Islet precursor cell (in vitro differentiated cells): ENCODE results near the gene ANKMY1.
A peak's percentile ranks its signal among the peaks of the same experiment; 100 is the strongest.

Experiments used
- DNase-seq: peaks from one replicate; pipeline ENCODE4 v3.0.0-alpha.2; 2018

ANKMY1 gene

DNA sequence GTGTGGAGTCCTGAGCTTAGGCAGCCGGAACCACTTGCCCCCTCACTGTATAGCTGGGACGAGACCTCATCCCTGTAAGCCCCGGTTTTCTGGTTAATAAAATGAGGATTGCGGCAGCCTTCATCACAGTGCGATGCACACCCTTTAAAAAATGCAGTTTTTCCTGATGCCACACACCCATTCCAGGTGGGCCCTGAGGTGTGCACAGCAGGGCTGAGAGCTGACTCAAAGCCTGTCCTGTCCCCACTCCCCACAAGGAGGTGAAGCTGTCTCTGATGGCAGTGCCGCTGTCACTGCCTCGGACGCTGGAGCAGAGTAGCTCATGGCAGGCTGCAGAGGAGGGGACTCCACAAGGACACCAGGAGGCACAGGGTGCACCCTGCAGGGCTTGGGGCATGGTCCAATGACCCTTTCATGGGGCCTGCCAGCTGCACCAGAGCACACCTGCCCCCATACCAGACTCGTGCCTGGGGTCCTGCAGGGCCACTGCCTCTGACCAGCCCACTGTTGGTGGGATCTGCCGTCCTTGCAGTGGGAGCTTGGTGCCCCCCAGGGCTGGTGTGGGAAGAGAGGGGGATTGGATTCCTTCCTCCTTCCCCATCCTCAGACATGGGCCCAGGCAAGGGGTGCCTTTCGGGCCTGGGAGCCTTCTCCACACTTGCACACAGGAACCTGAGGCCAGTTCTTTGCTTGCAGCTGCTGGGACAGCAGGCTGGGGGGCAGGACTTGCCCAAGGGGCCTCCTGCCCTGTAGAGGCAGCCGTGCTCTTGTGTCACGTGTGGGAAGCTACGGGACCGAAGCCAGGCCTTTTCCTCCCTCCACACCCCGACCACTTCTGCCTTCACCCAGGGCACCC lies 99.5 kb downstream of the ANKMY1 start:
- DNase-seq: no peak

DNA sequence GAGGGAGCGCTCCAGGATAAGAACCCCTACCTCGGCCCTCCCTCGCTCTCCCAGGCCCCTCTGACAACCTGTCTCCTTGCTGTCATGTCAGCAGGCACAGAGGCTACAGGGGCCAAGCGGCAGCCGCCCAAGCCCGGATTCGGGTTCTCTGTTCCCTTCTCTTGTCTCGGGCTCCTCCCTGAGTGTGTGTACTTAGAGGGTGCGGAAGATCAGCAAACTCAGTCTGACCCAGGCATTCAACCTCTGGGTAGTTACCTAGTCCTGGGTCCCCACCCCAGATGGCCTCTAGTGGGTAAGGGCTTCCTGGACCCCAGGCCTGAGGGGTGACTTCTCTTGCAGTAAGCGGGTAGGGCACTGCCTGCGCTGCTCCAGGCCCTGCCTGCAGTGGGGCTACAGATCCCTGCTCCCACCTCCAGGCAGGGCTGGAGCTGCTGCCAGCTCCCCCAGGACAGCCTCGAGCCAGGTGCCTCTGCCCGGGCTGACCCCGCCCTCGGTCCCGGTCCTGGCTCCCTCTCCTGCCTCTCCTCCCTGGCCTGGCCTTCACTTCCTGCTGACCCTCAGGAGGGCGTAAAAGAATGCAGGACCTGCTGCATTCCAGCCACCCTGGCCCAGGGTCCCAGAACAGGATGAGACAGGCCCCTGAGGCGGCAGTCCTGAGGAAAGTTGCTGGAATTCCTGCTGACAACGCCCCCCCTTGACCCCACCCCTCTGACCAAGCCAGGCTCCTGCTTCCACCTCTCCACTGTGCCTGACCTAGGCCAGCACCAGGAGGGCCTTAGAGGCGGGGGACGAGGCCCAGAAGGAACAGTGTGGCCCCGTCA lies 100.4 kb downstream of the ANKMY1 start:
- peak; percentile 99 for DNase-seq

DNA sequence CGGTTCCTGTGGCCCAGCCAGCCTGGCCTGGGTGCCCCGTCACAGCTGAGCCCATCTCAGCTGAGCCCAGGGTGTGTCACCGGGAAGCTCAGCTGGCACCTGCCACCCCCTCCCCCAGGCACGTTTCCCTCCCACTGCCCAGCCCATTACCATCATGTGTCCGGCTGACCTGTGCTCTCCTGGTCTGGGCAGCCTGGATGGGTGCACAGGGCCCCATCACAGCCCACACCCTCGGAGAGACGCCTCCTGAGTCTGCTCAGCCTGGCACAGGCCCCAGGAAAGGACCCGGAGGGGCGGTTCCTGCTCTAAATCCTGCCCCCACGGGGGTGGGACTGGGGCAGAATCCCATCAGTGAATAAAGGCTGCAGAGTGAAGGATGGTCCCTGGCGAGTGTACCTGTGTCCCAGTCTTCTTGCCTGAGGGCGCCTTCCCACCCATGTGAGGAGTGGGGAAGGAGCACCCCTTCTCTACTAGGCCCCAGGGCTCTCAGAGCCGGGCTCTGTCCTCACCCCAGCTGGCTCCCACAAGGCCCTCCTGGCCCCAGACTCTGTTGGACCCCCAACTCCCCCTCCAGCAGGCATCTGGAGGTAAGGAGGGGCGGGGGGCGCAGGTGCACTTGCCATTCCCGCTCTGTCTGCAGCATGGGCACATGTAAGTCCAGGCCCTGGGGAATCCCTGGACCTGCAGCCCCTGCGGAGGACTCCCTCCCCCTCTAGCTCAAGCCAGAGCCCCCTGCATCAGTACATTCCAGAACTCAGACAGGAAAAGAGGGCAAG lies 101.2 kb downstream of the ANKMY1 start:
- DNase-seq: no peak

DNA sequence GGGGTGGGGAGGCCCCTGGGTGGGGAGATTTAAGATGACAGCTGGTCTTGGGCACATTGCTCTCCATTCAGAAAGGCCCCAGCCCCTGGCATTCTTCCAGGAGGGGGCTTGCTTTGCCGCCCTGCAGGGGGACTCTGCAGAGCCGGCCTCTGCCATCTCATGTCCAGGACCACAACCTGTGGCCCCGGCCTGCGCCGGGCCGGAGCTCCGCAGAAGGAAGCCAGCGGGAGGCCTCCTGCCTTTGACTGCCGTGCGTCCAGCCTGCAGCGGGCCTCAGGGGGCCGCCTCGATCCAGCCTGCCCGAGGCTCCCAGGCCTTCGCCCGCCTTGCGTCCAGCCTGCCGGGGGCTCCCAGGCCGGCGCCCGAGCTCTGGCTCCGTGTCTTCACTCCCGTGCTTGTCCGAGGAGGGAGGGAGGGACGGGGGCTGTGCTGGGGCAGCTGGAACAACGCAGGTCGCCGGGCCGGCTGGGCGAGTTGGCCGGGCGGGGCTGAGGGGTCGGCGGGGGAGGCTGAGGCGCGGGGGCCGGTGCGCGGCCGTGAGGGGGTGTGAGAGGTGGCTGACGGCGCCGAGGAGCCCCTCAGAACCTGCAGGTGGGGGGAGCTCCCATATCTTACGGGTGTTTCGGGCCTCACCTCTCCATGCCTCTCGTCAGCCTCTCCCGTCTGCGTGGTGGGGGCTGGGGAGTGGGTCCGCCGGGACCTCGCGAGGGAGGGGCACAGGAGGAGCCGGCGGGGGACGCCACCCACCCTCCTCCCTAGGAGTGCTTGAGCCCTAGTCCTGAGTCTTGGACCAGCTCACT lies 101.9 kb downstream of the ANKMY1 start:
- peak; percentile 84 for DNase-seq

DNA sequence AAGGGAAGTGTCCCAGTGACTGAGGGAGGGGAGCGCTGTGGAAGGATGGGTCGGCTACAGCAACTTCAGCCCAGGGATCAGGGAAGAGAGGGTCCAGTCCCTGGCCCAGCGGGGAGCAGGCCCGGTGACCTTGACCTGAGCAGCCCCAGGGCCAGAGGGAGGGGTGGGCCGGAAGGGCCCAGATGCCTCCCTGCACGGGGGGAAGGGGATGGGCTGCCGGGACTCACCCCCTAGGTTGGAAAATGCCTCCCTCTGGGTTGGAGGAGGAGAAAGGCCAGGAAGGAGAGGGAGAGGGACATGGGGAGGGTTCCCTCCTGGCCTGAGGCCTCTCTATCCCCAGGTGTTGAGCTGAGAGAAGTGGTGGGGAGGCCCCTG lies 102.5 kb downstream of the ANKMY1 start:
- DNase-seq: no peak

DNA sequence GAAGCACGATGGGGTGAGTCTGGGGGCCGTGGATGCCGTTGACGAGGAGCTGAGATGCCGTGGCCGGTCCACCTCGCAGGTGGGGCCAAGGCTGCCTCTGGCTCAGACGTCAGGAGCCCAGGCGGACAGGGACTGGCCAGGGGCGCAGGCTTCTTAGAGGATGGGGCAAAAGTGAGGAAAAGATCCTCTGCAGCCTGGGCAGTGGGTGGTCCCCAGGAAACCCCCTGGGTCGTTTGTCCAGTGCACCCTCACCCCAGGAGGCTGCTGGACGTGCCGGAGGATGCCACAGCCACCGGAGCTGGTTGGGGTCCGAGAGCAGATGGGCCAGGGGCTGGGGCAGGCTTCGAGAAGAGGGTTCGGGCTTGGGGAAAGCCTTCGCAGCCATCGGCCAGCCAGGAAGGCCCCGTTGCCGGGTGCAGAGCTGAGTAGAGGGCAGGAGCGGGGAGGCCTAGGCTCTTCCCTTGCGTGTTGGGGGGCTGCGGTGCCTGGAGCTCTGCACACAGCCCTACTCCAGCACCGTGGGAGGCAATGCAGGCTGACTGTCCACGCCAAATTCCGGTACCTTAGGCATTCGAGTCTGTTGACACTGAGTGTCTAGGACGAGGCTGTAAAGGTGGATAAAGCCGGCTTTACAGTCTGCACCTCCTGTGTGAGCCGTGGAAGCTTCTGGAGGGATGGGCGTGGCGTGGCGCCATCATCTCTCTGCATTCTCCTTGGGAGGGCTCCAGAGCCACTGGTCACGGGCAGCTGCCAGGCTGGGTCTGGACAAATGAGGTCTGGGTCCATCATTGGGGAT lies 103.5 kb downstream of the ANKMY1 start:
- DNase-seq: no peak

DNA sequence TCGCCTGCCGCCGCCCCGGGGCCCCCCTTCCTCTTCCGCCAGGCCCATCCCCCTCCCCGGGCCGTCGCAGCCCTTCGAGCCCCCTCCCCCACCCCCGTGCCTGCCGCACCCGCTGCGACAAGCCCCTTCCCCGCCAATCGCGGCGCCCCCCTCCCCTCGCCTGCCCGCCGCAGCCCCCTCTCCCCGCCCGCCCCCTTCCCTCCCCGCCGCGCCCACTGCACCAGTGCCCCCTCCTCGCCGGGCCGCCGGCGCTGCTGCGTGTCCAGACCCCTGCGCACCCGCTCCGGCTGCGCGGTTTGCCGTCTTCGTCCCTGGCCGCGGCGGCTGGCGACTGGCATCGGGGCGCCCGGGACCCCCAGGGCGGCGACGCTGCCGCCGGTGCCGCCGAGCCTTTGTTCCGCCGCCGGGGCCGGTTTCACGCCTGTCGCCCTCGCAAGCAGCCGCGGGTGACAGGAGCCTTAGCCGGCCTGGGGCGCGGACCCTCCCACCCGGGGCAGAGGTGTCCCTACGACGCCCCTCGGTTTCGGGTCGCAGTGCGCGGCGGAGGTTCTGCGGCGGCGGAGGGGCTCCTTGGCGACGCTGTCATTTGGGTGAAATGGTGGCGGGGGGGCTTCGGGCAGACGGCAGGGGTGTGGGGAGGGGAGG lies 104.2 kb downstream of the ANKMY1 start:
- no peak for DNase-seq

DNA sequence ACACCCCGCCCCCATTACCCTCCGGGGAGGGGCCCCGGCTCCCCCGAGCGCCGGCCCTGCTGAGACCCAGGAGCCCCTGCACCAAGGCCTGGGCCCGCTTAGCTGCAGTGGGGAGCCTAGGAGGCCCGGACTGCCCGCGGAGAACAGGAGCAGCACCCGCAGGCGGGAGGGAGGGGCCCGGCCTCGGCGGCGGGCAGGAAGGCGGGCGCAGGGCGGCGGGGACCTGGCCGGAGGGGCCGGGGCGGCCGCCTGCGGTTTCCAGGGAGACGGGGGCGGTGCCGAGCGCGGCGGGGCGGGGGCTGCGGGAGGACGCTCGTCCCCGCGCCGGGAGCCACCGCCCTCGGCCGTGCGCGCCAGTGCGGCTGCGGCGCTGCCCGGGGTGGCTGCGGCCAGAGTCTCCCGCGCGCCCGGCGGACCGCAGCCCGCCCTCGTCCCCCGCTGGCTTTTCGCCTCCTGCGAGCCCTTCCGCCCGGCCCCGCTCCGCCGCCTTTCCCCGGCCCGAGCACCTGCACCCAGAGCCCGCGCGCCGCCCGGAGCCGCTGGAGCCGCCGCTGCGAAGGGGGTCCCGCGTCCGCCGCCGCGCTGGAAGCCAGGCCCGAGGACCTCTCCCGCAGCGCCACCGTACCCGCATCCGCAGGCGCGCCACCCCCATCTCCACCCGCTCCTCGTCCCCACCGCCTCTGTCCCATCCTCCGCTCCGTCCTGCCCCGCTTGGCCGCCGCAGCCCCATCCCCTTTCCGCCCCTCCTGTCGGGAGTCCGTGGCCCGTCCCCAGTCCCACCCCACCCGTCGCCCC lies 105.1 kb downstream of the ANKMY1 start:
- peak; percentile 84 for DNase-seq

DNA sequence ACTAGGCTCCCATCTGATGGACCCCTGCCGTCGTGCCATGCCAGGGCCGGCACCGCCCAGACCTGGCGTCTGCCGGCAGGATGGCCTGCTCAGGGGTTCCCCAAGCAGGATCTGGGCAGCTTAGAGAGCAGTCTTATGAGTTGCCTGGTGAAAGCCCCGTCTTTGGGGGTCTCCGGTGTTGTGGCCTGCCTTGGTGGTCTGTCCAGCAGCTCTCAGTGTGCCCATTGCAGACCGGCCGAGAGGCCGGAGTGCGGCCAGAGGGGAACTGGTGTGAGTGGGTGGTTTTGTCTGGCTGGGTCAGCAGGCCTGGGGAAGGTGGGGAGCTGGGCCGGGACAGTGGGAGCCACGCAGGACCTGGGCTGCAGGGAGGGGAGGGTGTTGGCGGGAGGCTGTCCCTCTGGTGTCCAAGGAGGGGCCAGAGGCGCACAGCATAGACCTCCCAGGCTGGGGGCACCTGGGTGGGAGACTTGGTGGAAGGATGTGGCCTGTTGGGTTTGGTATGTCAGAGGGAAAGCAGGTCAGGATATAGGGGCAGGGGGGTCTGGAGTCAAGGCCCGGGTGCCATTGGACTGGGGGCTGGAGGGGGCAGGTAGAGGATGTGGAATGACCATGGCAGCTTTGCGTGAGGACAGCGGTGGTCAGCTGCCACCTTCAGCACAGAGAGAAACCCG lies 105.9 kb downstream of the ANKMY1 start:
- no peak for DNase-seq

DNA sequence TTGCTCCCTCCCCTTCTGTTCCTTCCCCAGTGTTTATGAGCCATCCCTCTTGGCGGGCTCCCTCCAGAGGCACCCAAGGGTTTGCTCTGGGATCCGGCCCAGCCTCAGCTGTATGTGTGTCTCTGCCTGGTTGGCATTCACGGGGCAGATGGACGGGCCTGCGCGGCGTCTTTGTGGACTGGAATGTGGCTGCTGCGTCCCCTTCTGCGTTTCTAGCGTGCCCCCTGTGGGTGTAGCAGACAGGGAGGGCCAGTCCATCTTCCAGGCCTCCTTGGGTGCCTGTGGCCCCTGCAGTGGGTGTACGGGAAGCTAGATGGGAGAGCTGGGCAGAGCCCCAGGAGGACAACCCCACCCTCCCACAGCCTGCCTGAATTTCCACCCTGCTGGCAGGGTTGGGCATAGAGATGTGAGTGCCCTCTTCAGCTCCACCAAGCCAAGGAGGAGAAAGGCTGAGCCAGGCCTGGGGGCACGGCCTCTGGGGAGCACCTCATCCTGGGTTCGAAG lies 106.6 kb downstream of the ANKMY1 start:
- DNase-seq: no peak

DNA sequence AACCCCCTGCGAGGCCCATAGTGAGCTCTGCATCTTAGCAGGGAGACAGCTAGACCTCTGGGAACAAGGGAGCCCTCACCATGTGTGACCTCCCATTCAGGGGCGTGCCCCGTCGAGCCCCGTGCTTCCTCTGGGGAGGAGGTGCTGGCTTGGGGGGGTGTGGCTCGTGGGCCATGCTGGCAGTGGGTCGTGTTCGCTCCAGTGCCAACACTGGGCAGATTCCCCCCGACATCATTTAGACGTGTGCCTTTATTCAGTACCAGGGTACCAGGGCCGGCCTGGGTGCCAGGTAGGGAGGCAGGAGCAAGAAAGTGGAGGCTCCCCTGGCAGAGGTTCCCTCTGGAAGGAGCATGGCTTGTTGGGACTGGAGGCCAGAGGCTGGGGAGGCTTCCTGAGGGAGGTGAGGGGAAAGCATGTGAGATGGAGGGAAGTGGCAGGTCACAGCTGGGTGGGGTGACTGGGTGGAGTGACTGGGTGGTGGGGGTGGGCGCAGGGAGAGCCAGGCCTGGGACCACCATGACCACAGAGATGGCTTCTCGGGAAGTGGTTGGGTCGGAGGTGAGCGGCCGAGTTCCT lies 107.2 kb downstream of the ANKMY1 start:
- DNase-seq: no peak

DNA sequence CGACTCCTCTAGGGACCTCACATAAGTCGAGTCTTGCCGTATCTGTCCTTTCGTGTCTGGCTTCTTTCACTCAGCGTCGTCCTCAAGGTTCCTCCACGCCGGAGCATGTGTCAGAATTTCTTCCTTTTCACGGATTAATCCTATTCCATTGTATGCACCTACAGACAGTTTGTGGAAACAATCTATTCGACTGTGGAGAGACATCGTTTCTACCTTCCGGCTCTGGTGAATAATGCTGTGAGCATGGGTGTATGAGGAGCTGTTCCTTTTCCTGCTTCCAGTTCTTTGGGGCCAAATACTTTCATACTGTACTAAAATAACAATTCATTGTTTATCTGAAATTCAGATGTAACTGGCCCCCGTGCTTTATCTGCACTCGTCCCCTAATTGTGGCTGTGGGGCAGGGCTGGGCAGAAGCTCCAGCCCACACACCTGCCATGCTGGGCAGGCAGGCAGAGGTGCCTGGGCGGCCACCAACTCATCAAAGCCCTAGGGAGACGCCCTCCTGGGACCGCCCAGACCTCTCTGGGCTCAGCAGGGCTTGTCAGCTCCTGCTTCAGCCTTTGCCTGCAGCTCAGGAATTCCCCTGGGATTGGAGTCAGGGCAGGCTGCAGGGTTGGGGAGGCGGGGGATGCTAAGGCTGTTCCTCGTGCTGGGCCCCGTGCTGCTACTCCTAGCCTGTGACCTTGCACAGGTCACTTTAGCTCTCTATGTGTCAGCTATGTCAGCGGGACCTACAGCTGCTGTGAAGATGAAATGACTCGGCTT lies 107.8 kb downstream of the ANKMY1 start:
- DNase-seq: peak; percentile 79

DNA sequence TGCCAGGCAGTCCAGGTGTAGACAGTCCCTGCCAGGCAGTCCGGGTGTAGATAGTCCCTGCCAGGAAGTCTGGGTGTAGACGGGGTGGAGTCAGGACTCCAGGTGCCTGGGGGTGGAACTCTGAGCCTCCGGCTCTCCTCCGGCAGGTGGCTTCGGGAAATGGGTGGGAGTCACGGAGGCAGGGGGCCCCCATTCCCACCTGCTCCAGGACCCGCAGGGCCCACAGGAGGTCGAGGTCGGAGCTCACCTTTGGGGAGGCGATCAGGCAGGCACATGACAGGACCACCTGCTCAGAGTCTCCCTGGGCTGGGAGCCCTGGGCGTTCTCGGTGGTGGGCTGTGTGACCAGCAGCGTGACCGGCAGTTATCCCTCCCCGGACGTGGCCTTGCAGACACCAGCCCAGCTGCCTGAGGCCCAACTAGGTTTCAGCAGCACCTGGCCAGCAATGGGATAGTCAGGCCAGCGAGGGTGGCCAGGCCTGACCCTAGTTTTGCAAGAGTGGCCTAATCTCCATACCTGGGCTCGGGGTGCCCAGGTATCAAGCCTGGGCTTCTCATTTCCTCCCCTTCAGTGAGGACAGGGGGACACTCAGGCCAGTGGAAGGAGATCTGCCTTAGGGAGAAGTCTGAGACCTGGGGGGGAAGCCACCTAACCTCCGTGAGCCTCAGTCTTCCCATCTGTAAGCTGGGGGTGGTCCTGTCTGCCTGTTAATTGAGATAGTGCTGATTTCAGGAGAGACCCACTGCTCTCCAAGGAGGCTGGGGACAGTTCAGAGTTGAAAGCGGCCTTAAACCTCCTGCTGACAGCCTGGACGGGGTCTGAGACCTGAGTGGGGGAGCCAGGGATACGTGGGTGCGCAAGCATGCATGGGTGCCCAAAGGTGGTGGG lies 109.2 kb downstream of the ANKMY1 start:
- DNase-seq: no peak

DNA sequence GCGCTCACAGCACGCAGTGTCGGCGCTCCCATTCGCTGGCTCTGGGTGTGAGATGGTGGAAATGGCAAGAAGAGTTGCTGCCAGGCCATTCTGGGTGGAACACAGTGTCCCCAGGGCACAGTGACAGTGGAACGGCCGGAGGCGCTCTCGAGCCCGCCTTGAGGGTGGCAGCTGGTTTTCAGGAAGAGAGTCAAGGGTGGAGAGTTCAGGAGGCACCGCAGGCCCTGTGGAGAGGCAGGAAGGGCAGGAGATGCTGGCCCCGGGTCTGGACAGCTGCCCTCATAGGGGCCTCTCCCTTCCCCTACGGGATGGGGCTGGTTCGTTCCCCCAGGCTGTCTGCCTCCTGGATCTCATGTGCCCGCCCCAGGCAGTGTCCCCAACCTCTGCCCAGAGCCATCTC lies 109.9 kb downstream of the ANKMY1 start:
- DNase-seq: no peak

DNA sequence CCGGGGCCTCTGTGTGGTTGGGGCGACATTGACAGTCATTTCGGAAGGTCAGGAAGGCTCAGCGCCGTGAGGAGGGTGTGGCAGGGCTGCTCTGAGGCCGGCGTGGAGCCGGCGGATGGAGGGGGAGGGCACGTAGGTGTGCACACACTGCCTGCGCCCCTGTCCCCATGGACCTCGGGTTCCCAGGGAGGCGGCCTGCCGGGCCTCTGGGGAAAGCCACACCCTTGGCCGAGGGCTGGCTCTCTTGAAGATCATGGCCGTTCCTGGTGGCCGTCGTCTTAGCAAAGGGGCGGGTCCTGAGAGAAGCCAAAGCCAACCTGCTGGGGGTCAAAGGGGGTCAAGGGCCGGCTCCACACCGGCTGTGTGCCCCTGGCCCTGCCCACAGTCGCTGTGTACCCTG lies 110.5 kb downstream of the ANKMY1 start:
- DNase-seq: no peak

DNA sequence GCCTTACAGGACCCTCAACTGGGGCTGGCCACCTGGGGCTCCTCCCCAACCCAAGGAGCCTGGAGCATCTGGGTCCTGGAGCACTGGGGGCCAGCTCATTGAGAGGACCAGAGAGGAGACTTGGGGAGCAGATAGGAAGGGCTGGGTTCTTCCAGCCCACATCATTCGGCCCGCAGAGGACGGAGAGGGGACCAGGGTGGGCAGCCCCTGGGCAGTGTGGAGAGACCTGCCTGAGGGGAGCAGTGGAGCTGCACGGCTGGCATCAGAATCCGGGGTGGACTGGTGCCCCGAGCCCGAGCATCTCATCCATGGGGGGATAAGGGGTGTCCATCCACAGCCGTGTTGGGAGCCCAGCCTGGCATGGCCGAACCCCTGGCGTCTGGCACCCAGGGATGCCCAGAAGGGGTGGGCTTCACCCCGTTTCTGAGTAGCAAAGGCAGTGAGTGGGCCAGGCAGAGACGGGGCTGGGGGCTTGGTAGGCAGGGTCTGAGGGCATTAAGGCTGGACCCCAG lies 111.1 kb downstream of the ANKMY1 start:
- no peak for DNase-seq
